Jurkat, Clone E6-1 (cell line): ENCODE measurements around the gene NUP62CL.
"Not testable (repeated sequence)": the region's sequence is repeated elsewhere in the genome, so short reads cannot be mapped to it uniquely, and the experiment has no call there.

ENCODE experiments used
- DNase-seq: peaks from one replicate; pipeline ENCODE4 v3.0.0-alpha.2; 2011; ENCODE audit warnings: low read depth, low spot score
- H3K4me3 ChIP-seq: 2 replicates; pipeline ENCODE4 v1.5.1; 2011; ENCODE audit warnings: mild to moderate bottlenecking, low read length, control low read depth, moderate library complexity

Gene NUP62CL

GRCh38 chrX:107155621-107156430 is 50.4 kb downstream of the NUP62CL start:
- H3K4me3 ChIP-seq, DNase-seq: not testable (repeated sequence)

GRCh38 chrX:107154787-107155620 is 51.2 kb downstream of the NUP62CL start:
- no peak overlapping the region for H3K4me3 ChIP-seq
- DNase-seq, result no peak

- no peak overlapping the region for H3K4me3 ChIP-seq
- DNase-seq, result no peak
Measured at GRCh38 chrX:107153005-107153404, 53.2 kb downstream of the NUP62CL start.

- DNase-seq, result no peak
- H3K4me3 ChIP-seq, result no peak overlapping the region
Measured at GRCh38 chrX:107146670-107147069, 59.6 kb downstream of the NUP62CL start.

- H3K4me3 ChIP-seq, result no peak overlapping the region
- no peak for DNase-seq
Measured at GRCh38 chrX:107135965-107136307, 70.3 kb downstream of the NUP62CL start.

- no peak for DNase-seq
- H3K4me3 ChIP-seq, result no peak overlapping the region
Measured at GRCh38 chrX:107135049-107135964, 70.9 kb downstream of the NUP62CL start.

GRCh38 chrX:107123750-107124149 is 82.5 kb downstream of the NUP62CL start:
- DNase-seq, result no peak
- H3K4me3 ChIP-seq, result no peak overlapping the region

GRCh38 chrX:107119283-107119682 is 87.0 kb downstream of the NUP62CL start:
- peak overlapping the region; percentile 63 for H3K4me3 ChIP-seq
- DNase-seq, result no peak

- peak; percentile 77 for DNase-seq
- peak within 1 kb of the TSS; percentile 63 for H3K4me3 ChIP-seq
Measured at GRCh38 chrX:107118322-107119147, 87.7 kb downstream of the NUP62CL start, which contains the start of gene RBM41. Gene RBM41 (minus strand): TSS chrX:107118822. CDS start chrX:107118773, 49 bp downstream.

GRCh38 chrX:107117993-107118321 is 88.3 kb downstream of the NUP62CL start:
- no peak for DNase-seq
- peak overlapping the region; percentile 63 for H3K4me3 ChIP-seq

- H3K4me3 ChIP-seq, result no peak overlapping the region
- DNase-seq, result no peak
Measured at GRCh38 chrX:107107459-107107858, 98.8 kb downstream of the NUP62CL start.

- no peak for DNase-seq
- H3K4me3 ChIP-seq, result no peak overlapping the region
Measured at GRCh38 chrX:107102980-107103379, 103.3 kb downstream of the NUP62CL start.

GRCh38 chrX:107076158-107076557 is 130.1 kb downstream of the NUP62CL start:
- H3K4me3 ChIP-seq, result no peak overlapping the region
- DNase-seq, result no peak
